Endothelial cell of umbilical vein (primary cell): ENCODE data around the gene EXOC6B. TPM values are rescaled to one million over a fixed set of nuclear protein-coding genes. Genes with fewer than 3 reads are reported as not detected.

Source experiments
- BruUV-seq: library from RNA; stranded (reverse); fragments of 400-500 nt; replicated peaks from 2 replicates; lab custom pipeline; 2021; lab: Mats Ljungman, UMichigan
- CTCF ChIA-PET: fragments of 300-600, 350-600 bp; sonication (Branson Sonifier 250); formaldehyde crosslinking; loops from one replicate; lab custom pipeline; 2021; ENCODE audit warnings: antibody characterized with exemption, inconsistent platforms; lab: Charles Lee
- POLR2A ChIA-PET: fragments of 300-600, 350-600 bp; sonication (Branson Sonifier 250); formaldehyde crosslinking; loops from one replicate; lab custom pipeline; 2021; ENCODE audit warnings: antibody characterized with exemption, inconsistent platforms; lab: Charles Lee
- DNase-seq: peaks from one replicate; pipeline ENCODE4 v3.0.0-alpha.2; 2011; ENCODE audit warnings: low read depth, low spot score
- FAIRE-seq: peaks from 2 replicates; lab custom pipeline; 2011; peaks lifted over from hg19 to GRCh38; lab: Jason Lieb, UNC
- H2AFZ ChIP-seq: 2 replicates; pipeline ENCODE4 v1.6.0; 2012; ENCODE audit warnings: low read depth, low read length, control low read depth, inconsistent platforms
- H3K27ac ChIP-seq: 2 replicates; pipeline ENCODE4 v1.5.1; 2011; ENCODE audit warnings: low read depth, mild to moderate bottlenecking, control low read depth, low read length, moderate library complexity; ENCODE audit not compliant: insufficient read depth
- H3K27me3 ChIP-seq, 2 experiments: 2 replicates each; pipeline versions ENCODE4 v1.6.0 to v1.6.1; 2011; ENCODE audit warnings: low read length in 2 of 2, mixed read lengths in 1 of 2; ENCODE audit not compliant: control insufficient read depth in 2 of 2, insufficient read depth in 2 of 2
- H3K36me3 ChIP-seq, 2 experiments: 2 replicates in 1 of 2; 3 replicates in 1 of 2; pipeline ENCODE4 v1.5.1; 2011; ENCODE audit warnings: low read length in 2 of 2, mild to moderate bottlenecking in 1 of 2, moderate library complexity in 1 of 2; ENCODE audit not compliant: control insufficient read depth in 2 of 2, insufficient read depth in 2 of 2; ENCODE audit errors: extremely low read depth in 1 of 2
- H3K4me1 ChIP-seq: 3 replicates; pipeline ENCODE4 v1.5.1; 2011; ENCODE audit warnings: mild to moderate bottlenecking, low read length; ENCODE audit not compliant: control insufficient read depth, insufficient read depth; ENCODE audit errors: extremely low read depth
- H3K4me2 ChIP-seq: 2 replicates; pipeline ENCODE4 v1.6.1; 2011; ENCODE audit warnings: low read length, control low read depth, mixed read lengths; ENCODE audit not compliant: insufficient read depth
- H3K4me3 ChIP-seq, 3 experiments: fragments of 200-600 bp in 1 of 3; sonication (generic), shearing (Covaris generic) in 1 of 3; replicated peaks in 1 of 3; 2 replicates each; pipeline ENCODE4 v1.5.1; 2011 to 2016; ENCODE audit warnings: control low read depth in 3 of 3, low read length in 3 of 3, mild to moderate bottlenecking in 2 of 3, inconsistent platforms in 1 of 3, low read depth in 1 of 3, moderate library complexity in 1 of 3; ENCODE audit not compliant: insufficient read depth in 1 of 3
- H3K79me2 ChIP-seq: 2 replicates; pipeline ENCODE4 v1.6.0; 2012; ENCODE audit warnings: low read length, inconsistent platforms; ENCODE audit not compliant: control insufficient read depth, insufficient read depth
- H3K9ac ChIP-seq: replicated peaks from 2 replicates; pipeline ENCODE3; 2011; ENCODE audit warnings: low read length, control low read depth; ENCODE audit not compliant: insufficient read depth; ENCODE audit errors: extremely low read depth
- H3K9me1 ChIP-seq: replicated peaks from 3 replicates; pipeline ENCODE4 v1.6.0; 2011; ENCODE audit warnings: mild to moderate bottlenecking, low read length; ENCODE audit not compliant: control insufficient read depth, insufficient read depth; ENCODE audit errors: extremely low read depth
- H3K9me3 ChIP-seq: replicated peaks from 2 replicates; pipeline ENCODE4 v1.5.1; 2012; ENCODE audit warnings: low read length, inconsistent platforms; ENCODE audit not compliant: control insufficient read depth, insufficient read depth
- H4K20me1 ChIP-seq: replicated peaks from 2 replicates; pipeline ENCODE3; 2011; ENCODE audit warnings: mild to moderate bottlenecking, low read length; ENCODE audit not compliant: control insufficient read depth, insufficient read depth; ENCODE audit errors: extremely low read depth
- EZH2 ChIP-seq: IDR thresholded peaks from 2 replicates; pipeline ENCODE4 v1.6.1; 2012; ENCODE audit warnings: borderline replicate concordance, low read depth, mild to moderate bottlenecking, moderate library complexity, low read length, inconsistent platforms; ENCODE audit not compliant: severe bottlenecking
- FOS ChIP-seq: IDR thresholded peaks from 2 replicates; pipeline ENCODE4 v1.6.1; 2011; ENCODE audit warnings: mild to moderate bottlenecking, low read length, moderate library complexity, borderline replicate concordance; ENCODE audit not compliant: insufficient read depth
- GATA2 ChIP-seq: IDR thresholded peaks from 2 replicates; pipeline ENCODE4 v1.7.0; 2011; ENCODE audit warnings: low read depth, mild to moderate bottlenecking, moderate library complexity, mixed read lengths, low read length; ENCODE audit not compliant: insufficient read length, insufficient read depth
- JUN ChIP-seq: IDR thresholded peaks from 2 replicates; pipeline ENCODE4 v1.6.1; 2011; ENCODE audit warnings: borderline replicate concordance, low read depth; ENCODE audit not compliant: insufficient read length, insufficient read depth
- MYC ChIP-seq: IDR thresholded peaks from one replicate; pipeline ENCODE4 v1.6.1; 2011; ENCODE audit warnings: mild to moderate bottlenecking, low read depth, low read length
- POLR2AphosphoS5 ChIP-seq: IDR thresholded peaks from 2 replicates; pipeline ENCODE4 v1.6.1; 2012; ENCODE audit warnings: low read depth, mild to moderate bottlenecking, control low read depth, low read length, moderate library complexity; ENCODE audit not compliant: insufficient read depth
- dilution Hi-C: fragments of 300-500 bp; cut with MboI; formaldehyde crosslinking; loops from one replicate; pipeline ENCODE4 v1.15.0; 2019; ENCODE audit warnings: low sequenced_read_pairs; ENCODE audit not compliant: extremely low pct_ligation_motif_present
- intact Hi-C: fragments of 100-400 bp; cut with micrococcal nuclease; formaldehyde crosslinking; loops from one replicate; pipeline ENCODE4 v1.10.0; 2022
- polyA plus RNA-seq, 4 experiments: library from polyadenylated mRNA; depleted of rRNA in 3 of 4; stranded (reverse) in 3 of 4; unstranded in 1 of 4; fragments of >200 nt; gene quantifications; 2 replicates each; pipeline versions ENCODE4 v1.2.1 to v1.2.3, GENCODE V29; 2011 to 2012; ENCODE audit warnings: missing spikeins in 1 of 4
- total RNA-seq: library from RNA; stranded (reverse); gene quantifications from 2 replicates; pipeline ENCODE4 v1.2.3, GENCODE V29; 2021
- TF ChIP-seq, protein P1 (sequence below), 2 donors: IDR thresholded peaks; 1 replicate in 1 of 2; 2 replicates in 1 of 2; pipeline ENCODE4 v1.5.1; 2011; ENCODE audit warnings: low read length in 2 of 2, mild to moderate bottlenecking in 2 of 2, moderate library complexity in 2 of 2, control low read depth in 1 of 2, inconsistent platforms in 1 of 2, low read depth in 1 of 2; ENCODE audit not compliant: insufficient read depth in 1 of 2; ENCODE audit errors: extremely low read depth in 1 of 2
- TF ChIP-seq, protein P2 (sequence below): IDR thresholded peaks from 2 replicates; pipeline ENCODE4 v1.6.1; 2011; ENCODE audit not compliant: insufficient read depth, insufficient read length

Gene EXOC6B
- total and polyA plus RNA-seq, 2 donors (not counting 3 experiments of a cell fraction or from before 2014, with no cell fraction given), result 10.8 to 34.8 TPM

GRCh38 chr2:72821983-72822382, 3.9 kb downstream of the EXOC6B start:
- Histone ChIP-seq H3K9ac (no peak overlapping the region), H3K79me2 (peaks cover 15% of the 10 kb centered on the region), H2AFZ (no peak overlapping the region), H3K4me2 (no peak overlapping the region), H3K4me1 (peaks cover 12% of the 10 kb centered on the region), H4K20me1 (no peaks in the 10 kb centered on the region), H3K27me3 (no peaks in the 10 kb centered on the region), H3K9me3 (no peaks in the 10 kb centered on the region), H3K27ac (no peak overlapping the region), H3K9me1 (no peaks in the 10 kb centered on the region), H3K36me3 (no peaks in the 10 kb centered on the region), H3K4me3 (no peak overlapping the region)
- no TSS peak for BruUV-seq
- POLR2A ChIA-PET, result no interaction called here
- CTCF ChIA-PET, result interaction anchor here (1.0 to 1.5 kb wide), 3 partner anchors 8 to 42 kb away, joined by 3 to 5 read pairs (median 3); no protein-coding TSS in a partner anchor
- TF ChIP-seq, protein P1, sequence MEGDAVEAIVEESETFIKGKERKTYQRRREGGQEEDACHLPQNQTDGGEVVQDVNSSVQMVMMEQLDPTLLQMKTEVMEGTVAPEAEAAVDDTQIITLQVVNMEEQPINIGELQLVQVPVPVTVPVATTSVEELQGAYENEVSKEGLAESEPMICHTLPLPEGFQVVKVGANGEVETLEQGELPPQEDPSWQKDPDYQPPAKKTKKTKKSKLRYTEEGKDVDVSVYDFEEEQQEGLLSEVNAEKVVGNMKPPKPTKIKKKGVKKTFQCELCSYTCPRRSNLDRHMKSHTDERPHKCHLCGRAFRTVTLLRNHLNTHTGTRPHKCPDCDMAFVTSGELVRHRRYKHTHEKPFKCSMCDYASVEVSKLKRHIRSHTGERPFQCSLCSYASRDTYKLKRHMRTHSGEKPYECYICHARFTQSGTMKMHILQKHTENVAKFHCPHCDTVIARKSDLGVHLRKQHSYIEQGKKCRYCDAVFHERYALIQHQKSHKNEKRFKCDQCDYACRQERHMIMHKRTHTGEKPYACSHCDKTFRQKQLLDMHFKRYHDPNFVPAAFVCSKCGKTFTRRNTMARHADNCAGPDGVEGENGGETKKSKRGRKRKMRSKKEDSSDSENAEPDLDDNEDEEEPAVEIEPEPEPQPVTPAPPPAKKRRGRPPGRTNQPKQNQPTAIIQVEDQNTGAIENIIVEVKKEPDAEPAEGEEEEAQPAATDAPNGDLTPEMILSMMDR (IDR thresholded peaks at IDR 0.05; ENCODE audit: extremely low read depth in 1 of 2, insufficient read depth in 1 of 2, low read depth in 1 of 2, low read length in 2 of 2), result no peak
- TF ChIP-seq EZH2, result no peak
- intact Hi-C loops, result no loop called here
- DNase-seq (no peak), FAIRE-seq (no peak)
- dilution Hi-C loops, result no loop called here

- intact Hi-C loops (no loop called here), dilution Hi-C loops (no loop called here)
- no peak overlapping the region for H3K27ac ChIP-seq
- peaks cover 12% of the 10 kb centered on the region for H3K4me1 ChIP-seq
- H3K9me3 ChIP-seq, result no peaks in the 10 kb centered on the region
- POLR2A ChIA-PET, result no interaction called here
- no peak overlapping the region for H3K4me2 ChIP-seq
- H3K4me3 ChIP-seq, result no peak overlapping the region
- TF ChIP-seq, protein P2, sequence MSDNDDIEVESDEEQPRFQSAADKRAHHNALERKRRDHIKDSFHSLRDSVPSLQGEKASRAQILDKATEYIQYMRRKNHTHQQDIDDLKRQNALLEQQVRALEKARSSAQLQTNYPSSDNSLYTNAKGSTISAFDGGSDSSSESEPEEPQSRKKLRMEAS, result no peak
- TF ChIP-seq FOS, result no peak
- TF ChIP-seq, protein P1 (IDR thresholded peaks at IDR 0.05; ENCODE audit: extremely low read depth in 1 of 2, insufficient read depth in 1 of 2, low read depth in 1 of 2, low read length in 2 of 2), result no peak
- no peak for TF ChIP-seq JUN
- no peak for TF ChIP-seq POLR2AphosphoS5
- no peak for TF ChIP-seq GATA2
- TF ChIP-seq MYC, result no peak
- H3K27me3 ChIP-seq, result no peaks in the 10 kb centered on the region
- CTCF ChIA-PET, result interaction anchor here (1.4 to 1.5 kb wide), 2 partner anchors 41 kb away, joined by 3 to 5 read pairs; no protein-coding TSS in a partner anchor
- H3K36me3 ChIP-seq, result no peaks in the 10 kb centered on the region
- DNase-seq (no peak), FAIRE-seq (no peak)
- H3K9ac ChIP-seq, result no peak overlapping the region
- no peaks in the 10 kb centered on the region for H3K9me1 ChIP-seq
- no peak overlapping the region for H2AFZ ChIP-seq
- H4K20me1 ChIP-seq, result no peaks in the 10 kb centered on the region
- BruUV-seq, result no TSS peak
- H3K79me2 ChIP-seq, result peaks cover 15% of the 10 kb centered on the region
Observed at GRCh38 chr2:72821118-72821517, 4.7 kb downstream of the EXOC6B start.
